ENCODE measurements around the gene KCNN1.

The KCNN1 gene

DNA sequence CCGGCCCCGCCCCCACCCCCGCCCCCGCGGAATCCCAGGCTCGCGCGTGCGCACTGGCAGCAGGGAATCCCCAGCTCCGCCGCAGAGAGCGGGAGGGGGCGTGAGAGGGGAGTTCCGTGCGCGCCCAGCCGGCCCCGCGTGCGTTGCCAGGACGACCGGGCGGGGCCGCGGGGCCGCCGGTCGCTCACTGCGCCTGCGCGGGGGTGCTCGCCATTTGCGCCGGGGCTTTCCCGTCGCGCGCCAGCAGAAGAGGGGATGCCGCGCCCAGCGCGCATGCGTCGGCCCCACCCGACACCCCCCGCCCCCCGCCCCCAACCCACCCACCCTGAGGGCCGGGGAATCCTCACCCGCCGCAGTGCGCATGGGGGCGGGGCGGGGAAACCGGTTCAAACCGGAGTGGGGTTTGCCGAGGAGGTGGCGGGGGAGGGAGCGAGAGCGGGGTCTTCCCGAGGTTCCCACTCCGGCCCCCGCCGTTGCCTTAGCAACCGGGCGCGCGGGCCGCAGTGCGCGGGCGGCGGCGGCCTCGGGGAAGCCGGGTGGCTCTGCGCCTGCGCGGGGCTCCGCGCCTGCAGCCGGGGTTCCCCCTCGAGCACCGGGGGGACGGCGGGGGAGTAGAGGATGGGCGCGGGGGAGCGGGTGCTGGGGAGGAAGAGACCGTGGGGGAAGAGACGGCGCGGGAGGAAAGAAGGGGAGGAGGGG is 18.9 kb upstream of the KCNN1 start:
- no peak for DNase-seq

DNA sequence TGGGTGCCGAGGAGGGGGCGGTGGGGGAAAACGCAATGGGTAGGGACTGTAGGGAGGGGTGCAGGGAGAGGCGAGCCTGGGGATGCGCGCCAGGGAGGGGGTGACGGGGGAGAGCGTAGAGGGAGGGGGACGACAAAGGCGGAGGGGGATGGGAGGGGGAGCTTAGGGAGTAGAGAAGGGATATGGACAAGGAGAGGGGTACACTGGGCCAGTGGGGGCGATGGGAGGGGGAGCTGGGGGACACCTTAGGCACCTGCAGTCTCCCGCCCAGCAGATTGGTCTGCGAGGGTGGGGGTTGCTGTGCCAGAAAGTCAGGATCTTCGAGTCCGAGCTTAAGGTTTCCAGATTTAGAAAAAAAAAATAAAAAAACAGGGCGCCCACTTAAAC is 18.4 kb upstream of the KCNN1 start:
- DNase-seq, result no peak

DNA sequence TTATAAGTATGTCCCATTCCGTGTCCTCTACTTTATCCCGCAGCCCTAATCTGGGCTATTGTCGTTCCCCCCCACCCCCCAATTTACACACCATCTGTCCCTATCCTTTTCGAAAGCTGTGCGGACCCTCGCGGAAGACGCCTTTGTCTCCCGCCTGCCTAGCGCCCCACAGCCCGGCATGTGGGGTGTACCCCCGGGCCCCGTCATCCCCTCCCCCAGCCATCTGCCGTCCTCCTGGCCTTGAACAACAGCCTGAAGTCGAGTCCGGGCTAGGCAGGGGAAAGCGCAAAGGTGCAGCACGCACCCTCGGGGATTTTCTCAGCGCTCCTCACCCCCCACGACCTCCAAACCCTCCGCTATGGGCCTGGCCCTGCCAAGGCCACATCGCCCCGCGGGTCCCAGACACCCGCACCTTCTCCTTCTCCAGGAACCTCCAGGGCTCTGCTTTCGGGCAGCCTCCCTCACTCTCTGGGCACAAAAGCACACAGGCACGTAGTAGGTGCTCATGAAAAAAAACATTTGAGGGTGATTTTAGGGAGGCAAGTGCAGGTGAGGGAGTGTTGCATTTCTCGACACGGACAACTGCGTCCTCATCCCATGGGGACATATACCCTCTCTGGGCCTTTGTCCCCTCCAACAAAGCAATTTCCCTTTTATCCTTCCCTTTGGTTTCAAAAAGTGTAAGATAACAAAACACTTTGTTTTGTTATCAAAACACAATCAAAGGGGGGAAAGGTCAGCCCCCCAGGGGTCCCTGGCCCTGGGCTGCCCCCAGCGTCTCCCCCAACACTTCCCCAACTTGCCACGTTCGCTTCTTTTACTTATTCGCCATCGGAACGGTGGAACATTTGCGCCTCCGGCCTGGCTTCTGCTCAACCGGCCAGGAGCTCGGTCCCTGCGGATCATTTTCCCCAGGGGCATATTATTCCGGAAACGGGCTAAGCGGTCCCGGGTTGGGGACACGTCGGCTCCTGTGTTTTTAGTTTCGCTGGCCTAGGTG is 17.7 kb upstream of the KCNN1 start:
- DNase-seq, result no peak

DNA sequence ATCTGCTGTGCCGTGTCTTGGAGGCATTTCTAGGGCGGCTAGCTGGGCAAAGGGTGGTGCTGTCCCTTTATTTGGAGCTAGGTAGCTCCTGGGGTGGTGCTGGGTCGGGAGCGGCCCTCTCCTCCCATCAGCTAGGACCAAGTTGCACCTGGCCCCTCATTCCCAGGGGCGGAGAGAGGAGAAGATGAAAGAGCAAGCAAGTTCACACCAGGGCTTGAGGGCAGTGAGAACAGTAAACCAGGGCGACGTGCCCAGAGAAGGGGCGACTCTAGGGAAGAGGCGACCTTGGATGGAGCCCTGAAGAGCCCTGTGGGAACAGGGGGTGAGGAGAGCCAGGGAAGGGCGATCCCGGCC is 17.0 kb upstream of the KCNN1 start:
- DNase-seq, result no peak

DNA sequence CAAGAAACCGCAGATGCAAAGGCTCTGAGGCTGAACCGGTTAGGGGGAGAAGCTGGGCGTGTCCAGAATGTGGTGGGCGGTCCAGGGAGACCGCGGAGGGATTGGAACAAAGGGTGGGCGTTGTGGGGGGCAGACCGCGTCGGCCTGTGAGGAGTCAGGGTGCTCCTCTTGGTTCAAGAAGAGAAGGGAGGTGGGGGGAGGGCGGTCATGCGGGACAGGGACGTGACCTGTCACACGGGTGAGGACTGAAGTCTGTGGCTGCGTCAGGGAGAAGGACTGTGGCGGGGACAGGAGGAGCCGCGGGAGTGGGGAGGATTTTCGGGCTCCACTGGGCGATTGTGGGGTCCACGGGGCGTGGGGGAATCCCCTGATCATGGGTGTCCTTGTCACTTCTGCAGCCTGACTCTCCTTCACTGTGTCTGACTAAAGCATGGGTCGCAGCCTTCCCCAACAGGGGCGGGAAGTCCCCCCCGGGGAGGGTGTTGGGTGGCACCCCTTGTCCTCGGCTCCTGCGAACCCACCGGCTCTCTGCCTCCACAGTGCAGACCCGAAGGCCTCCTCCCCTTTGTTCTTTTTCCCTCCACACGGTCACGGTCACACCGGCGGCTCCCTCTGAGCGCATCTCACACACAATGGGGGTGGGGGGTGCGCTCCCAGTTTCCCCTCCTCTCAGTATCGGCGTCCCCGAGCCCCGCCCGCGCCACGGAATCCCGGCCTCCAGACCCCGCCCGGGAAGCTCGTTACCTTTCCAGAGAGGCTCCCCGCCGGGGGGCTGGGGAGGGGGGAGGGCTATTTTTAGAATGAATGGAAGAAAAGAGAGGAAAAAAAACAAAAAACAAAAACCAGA is 16.4 kb upstream of the KCNN1 start:
- no peak for DNase-seq

DNA sequence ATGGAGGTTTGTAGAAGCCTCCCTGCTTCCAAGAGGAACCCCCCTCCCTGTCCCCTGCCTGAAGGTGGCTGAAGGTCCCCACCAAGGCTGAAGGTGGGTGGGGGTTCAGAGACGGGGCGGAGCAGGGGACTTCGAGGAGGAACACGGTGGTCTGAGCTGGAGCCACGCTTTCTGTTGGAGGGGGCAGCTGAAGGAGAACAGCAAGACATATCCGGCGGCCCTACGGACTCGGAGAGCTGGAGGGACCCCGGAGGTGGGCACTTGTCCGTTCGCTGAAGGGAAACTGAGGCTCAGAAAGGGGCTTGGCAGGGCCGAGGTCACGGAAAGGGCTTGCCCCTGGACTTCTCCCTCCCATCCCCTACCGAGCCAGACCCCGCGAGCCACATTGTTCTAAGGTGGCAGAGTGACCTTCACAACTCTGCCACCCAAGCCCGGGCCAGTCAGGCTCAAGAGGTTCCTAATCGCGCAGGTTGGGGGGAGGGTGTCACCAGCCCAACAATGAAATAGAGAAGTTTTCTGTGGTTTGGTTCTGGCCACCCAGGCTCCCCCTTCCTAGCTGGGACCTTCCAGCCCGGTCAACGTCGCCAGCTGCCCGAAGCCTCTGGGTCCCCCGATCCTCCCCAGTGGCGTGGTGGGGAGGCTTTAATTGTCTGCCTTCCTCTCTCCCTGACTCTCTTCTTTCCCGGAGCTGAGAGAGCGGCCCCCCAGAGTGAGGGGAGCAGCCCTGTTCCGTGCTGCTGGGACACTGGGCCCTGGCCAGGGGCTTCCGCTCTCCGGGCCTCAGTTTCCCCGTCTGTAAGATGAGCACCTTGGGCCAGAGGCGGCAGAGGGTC is 15.5 kb upstream of the KCNN1 start:
- DNase-seq, result no peak

DNA sequence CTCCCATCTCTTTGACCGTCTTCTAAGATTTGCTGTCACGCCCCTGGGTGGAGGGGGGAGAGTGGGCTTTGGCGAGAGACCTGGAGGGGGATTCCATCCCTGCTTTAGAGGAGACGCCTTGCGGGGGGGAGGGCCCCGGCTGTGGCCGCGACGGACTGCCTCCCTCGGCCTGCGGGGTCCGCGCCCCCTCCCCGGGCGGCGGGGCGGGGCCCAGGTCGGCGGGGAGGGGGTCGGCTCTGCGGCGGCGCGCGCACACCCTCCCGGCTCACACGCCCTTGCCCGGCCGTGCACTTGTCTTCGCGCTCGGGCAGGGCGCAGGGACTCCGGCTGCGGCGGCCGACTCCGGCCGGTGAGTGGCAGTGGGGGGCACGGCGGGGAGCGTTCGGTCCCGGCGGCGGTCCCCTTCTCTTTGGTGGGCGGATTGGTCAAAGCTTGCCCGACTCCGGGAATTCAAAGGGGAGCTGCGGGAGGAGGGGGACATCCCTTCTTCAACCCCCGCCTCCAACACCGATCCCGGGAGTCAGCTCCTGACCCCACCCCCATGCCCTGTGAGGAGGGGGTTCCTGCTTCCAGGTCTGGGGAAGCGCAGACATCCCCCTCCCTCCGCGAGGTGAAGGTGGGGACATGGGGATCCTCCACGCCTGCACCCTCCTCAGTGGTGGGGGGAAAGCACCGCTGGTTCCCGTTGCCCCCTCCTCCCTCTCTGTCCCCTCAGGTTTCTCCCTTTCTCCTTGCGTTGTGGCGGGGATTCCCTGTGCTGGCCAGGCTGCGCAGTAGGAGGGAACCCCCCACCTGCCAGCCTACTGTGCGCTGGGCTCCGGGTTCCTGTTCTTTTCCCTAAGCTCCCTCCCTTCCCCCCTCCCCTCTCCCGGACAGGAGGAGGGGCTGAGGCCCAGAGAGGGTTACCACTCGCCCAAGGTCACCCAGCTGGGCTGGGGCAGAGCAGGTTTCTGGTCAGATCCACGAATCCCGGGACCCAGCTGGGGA is 14.6 kb upstream of the KCNN1 start:
- no peak for DNase-seq

DNA sequence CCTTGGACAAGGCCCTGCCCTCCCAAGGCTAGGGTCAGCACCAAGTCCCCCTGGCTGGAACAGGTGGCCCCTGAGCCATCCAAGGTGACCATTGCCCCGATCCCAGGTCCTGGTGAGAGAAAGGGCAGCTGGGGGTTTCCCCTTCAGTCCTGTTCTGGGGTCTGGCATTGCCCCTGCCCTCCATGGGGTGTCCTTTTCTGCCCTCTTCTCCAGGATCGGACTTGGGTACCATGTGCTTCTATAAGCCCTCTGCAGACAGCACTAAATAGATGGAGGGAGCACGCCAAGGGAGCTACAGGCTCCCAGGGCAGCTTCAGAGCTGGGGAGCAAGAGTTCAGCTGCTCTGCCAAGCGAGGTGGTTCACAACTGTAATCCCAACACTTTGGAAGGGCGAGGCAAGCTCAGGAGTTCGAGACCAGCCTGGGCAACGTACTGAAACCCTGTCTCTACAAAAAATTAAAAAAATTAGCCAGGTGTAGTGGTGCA is 13.5 kb upstream of the KCNN1 start:
- no peak for DNase-seq

DNA sequence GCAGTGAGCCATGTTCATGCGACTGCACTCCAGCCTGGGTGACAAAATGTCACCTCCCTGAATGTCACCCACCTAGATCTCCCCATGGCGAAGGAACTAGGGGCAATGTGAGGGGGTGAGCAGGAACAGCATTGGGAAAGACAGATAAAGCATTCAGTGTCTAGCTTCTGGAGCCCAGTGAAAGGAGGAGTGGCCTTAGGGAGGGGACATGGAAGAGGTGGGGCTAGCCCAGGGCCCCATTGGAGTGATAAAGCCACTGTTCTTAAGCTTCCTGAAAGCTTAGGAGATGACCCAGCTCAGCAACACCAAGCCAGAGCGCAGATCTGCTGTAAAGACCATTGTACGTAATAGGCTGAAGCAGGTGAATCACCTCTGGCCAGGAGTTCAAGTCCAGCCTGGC is 13.0 kb upstream of the KCNN1 start:
- no peak for DNase-seq

DNA sequence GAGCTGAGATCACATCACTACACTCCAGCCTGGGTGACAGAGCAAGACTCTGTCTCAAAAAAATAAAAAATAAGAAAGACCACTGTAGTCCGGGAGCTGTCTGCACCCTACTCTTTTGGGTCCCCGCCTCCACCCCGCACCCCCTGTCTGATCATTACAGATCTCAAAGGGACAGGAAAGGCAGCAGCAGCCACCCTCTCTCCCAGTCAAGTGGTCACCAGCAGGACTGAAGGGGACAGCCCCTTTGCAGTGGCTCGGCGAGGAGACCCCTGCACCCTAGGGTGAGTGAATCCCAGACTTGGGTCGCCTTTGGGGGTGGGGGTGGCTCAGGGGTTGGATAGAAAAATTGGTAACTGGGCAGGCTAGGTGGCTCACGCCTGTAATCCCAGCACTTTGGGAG is 12.5 kb upstream of the KCNN1 start:
- DNase-seq, result no peak

DNA sequence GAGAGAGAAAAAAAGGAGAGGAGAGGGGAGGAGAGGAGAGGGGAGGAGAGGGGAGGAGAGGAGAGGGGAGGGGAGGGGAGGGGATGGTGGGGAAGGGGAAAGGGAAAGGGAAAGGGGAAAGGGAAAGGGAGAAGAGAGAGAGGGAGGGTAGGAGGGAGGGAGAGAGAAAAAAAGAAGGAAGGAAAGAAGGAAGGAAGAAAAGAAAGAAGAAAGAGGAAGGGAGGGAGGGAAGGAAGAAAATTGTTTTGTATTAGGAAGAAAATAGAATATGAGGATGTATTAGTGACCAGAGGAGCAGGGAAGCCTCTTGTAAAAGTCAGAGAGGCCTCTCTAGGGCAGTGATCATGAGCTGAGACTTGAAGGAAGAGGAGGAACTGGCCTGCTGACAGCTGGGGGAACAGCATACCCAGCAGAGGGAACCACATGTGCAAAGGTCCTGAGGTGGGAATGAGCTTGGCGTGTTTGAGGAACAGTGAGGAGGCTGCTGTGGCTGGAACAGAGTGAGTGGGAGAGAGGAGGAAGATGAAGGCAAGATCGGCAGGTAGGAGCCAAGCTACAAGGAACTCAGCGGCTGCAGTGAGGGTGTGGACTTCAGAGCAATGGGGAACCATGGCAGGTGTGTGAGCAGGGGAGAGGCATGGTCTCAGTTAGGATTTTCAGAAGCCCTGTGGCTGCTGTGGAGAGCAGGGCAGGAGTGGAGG is 9.6 kb upstream of the KCNN1 start:
- DNase-seq, result no peak

DNA sequence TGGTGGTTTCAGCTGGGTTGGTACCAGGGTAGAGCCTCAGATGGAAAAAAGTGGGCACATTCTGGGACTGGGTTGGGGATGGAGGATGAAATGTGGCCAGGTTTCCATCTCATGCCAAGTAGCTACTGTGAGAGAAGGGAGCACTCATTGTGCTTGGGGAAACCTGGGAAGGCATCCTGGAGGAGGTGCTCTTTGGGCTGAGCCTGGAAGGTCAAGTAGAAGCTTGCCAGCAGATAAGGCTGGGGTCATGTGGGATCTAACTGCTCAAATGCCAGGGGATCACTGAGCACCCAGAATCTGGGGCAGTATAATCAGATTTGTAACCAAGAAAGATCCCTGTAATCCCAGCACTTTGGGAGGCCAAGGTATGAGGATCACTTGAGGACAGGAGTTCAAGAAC is 9.0 kb upstream of the KCNN1 start:
- DNase-seq, result no peak

DNA sequence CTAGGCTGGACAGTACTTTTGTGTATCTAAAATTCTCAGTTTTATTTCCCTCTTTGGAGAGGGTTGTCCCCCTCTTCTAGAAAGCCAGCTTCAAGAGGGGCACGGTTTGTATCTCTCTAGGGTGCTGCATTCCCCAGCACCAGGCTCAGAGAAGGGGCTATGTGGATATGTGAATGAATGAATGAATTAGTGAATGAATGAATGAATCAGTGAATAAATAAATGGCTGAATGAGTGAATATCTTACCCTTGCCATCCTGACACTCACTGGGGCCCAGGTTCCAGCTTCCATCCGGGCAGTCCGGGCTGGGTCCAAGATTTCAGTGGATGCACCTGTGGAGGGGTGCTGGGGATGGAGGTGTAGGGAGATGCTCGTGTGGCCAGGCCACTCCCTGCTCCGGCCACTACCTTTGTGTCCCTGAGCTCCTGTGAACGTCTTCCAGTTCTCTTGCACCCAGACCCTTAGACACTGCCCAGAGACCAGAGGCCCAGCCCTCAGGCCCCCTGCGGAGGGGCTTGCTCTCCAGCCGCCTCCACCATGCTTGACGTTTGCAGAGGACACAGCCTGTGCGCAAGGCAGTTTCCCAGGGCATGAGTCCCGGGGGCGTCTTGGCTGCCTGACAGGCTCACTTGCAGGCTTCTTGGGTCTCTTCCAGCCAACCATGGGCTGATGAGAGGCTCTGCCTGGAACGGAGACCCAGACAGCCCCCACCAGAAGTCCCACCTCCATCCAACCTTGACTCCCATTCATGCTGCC is 2.8 kb upstream of the KCNN1 start:
- DNase-seq, result no peak

DNA sequence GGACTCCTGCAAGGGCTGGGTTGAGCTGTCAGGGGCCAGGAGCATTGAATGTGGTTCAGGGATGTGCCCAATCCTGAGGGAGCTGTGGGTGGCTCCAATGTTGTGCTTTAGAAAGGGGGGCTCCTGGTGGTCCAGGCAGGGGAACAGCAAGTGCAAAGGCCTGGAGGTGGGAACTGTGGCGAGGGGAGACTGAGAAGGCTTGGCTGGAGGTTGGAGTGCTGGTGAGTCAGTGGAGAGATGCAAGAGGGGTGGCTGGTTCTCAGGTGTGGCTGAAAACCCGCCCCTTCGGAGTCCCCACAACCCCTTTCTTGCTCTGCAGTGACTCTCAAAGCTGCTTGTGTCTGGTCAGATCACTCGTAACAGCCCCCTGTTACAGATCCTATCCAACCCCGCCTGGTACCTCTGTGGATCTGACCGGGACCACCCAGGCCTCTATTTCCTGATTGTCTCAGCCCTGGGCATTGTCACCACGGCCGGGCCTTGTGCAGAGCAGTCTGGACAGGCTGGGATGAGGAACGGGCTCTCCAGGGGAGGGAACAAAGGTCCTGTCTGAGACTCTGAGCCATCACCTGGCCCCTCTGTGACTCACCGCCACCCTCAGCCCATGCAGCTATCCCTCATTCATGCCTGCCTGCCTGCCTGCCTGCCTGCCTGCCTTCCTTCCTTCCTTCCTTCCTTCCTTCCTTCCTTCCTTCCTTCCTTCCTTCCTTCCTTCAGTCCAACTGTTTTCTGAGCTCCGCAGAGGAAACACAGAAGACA is 1.4 kb upstream of the KCNN1 start:
- DNase-seq, result no peak

DNA sequence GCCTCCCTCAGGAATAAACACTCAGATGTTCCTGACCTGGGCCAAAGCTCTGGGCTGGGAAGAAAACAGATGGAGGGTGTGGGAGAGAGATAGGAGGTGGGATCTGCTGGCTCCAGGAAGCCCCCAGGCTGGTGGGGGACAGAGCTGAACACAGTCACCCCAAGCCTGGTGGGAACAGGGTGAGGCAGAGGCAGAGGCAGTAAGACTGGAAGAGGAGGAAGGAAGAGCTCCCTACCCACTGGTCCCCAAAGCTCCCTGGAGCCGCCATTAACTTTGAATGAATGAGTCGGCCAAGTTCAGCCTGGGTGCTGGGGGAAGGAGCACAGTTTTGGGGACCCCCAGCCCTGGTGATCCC is 801 bp upstream of the KCNN1 start:
- DNase-seq, result no peak

DNA sequence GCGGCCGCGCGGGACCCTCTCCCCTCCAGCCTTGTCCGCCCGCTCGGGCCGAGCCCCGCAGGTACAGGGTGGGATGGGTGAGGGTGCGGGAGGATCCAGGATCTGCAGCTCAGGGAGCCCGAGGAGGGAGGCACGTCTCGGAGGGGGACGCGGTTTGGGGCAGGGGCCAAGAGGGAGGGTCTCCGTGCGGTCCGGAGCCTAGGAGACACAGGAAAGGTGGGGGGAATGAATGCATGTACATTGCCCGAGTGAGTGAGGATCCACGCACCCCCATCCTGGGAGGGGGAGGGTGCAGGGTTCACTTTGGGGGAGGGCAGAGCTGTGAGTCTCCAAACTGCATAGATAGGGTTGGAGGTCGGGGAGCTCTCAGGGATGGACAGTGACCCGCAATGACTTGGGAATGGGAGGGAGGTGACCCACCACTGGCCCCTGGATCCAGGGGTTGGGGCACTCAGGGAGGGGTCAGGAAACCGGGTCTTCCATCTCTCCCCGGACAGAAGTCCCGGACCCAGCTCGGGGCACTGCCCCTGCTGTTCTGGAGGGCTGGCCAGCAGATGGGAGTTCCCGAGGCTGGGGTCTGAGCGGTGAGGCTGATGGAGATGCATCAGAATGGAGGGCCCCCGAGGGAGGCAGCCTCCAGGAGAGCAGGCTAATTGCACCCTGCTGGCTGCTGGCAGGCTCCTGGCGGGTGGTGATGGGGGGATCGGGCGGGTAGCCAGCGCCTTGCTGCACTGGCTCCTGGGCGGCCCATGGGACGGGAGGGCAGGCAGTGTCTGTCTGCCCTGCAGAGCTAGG is 547 bp downstream of the KCNN1 start:
- DNase-seq, result no peak

DNA sequence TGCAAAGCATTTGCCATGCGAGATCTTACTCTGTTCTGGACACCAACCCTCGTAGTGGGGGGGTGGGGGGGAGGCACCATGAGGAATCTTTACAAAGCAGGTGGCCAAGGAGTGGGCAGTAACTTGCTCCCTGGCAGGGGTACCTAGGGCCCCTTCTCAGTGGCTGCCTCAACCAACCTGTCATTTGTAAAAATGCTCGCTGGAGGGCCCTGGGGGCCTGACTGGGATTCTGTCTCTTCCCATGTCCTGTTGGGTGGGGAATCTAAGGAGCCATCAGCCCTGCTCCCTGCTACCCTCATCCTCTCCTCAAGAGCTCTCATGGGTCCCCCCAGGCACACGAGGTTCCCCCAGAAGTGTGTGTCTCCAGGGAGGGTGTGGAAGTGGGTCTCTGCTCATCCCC is 1.5 kb downstream of the KCNN1 start:
- no peak for DNase-seq

All from cortex of kidney (tissue), 1 donor.